Measurements from ENCODE around the gene RAX2. TPM values are rescaled to one million over a fixed set of nuclear protein-coding genes. Genes with fewer than 3 reads are reported as not detected.

RAX2 gene
- total and polyA plus RNA-seq, 2 of the 13 experiments (the other 11 are each of a cell fraction or from before 2014, with no cell fraction given) = not detected

DNA sequence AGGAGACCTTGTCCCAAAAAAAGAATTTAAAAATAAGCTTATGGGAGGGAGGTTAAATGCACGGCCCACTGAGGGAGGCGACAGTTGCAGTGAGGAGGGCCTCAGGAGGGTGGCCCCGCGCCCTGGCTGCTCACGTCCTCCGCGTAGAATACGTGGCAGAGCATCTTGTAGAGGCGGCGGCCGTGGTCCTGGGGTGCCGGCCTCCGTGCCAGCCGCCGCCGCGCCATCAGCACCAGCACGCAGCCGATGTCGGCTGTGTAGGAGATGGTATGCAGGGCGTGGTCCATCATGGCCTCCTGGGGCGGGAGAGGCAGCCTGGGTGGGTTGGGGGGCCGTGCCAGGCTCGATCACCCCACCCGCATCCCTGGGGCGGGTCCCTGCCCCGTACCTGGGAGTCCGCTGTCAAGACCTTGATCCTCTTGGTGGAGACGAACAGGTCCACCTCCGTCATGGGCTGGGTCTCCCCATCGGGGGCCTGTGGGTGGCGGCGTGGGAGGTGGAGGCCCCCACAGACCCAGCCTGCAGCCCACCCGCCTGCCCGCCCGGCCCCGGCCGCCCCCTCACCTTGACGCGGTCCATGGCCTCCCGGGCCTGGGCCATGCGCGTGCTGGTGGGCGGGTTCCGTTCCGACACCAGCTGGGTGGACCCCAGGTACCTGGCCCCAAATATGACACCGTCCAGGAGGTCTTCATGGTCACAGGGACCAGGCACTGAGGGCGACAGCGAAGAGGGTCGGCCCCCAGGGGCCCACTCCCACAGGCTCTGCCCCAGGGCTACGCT lies 18.2 kb downstream of the RAX2 start:
- no peak for FAIRE-seq
- TF ChIP-seq NBN (conservative IDR thresholded peaks at IDR 0.05) (no peak), ZNF781 (CRISPR knock-in tag; IDR thresholded peaks at IDR 0.05; ENCODE audit: borderline replicate concordance, not compliant biosample characterization) (no peak), HMG20B (CRISPR knock-in tag; conservative IDR thresholded peaks at IDR 0.05) (no peak), SIN3B (IDR thresholded peaks at IDR 0.05; ENCODE audit: low read length) (no peak), FIP1L1 (IDR thresholded peaks at IDR 0.05; ENCODE audit: borderline replicate concordance, insufficient read depth, low read depth, low read length) (no peak), CENPT (CRISPR knock-in tag; IDR thresholded peaks at IDR 0.05; ENCODE audit: low read depth) (no peak), ZNF709 (CRISPR knock-in tag; IDR thresholded peaks at IDR 0.05) (no peak), ZNF30 (CRISPR knock-in tag; IDR thresholded peaks at IDR 0.05) (no peak), TAF15 (IDR thresholded peaks at IDR 0.05; ENCODE audit: low read depth, low read length, poor library complexity, severe bottlenecking) (no peak)
- TF ChIP-seq, protein P1, sequence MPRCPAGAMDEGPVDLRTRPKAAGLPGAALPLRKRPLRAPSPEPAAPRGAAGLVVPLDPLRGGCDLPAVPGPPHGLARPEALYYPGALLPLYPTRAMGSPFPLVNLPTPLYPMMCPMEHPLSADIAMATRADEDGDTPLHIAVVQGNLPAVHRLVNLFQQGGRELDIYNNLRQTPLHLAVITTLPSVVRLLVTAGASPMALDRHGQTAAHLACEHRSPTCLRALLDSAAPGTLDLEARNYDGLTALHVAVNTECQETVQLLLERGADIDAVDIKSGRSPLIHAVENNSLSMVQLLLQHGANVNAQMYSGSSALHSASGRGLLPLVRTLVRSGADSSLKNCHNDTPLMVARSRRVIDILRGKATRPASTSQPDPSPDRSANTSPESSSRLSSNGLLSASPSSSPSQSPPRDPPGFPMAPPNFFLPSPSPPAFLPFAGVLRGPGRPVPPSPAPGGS (CRISPR knock-in tag; IDR thresholded peaks at IDR 0.05) = no peak
- no peak for DNase-seq (ENCODE audit: low spot score)
- in situ Hi-C loops (cut with HindIII; ENCODE audit: extremely low pct_ligation_motif_present, low pct_unique_long_range_greater_than_20kb) (no loop called here), intact Hi-C loops (cut with micrococcal nuclease; ENCODE audit: unreplicated experiment) (no loop called here)
- Histone ChIP-seq H3K79me2 (ENCODE audit: insufficient read depth, low read length) (no peaks in the 10 kb centered on the region), H3K4me1 (ENCODE audit: insufficient read depth, low read length) (no peaks in the 10 kb centered on the region), H3K4me3 (replicated peaks in 1 of 3; ENCODE audit: insufficient read depth in 1 of 3, low read depth in 2 of 3, low read length in 3 of 3) (no peak overlapping the region), H2AFZ (ENCODE audit: low read length) (no peak overlapping the region), H3K9me3 (ENCODE audit: low read length) (no peaks in the 10 kb centered on the region), H3K27ac (ENCODE audit: extremely low read length, insufficient read depth, low read length) (no peak overlapping the region), H3K4me2 (ENCODE audit: low read depth, low read length) (no peak overlapping the region), H4K20me1 (ENCODE audit: insufficient read depth, low read length) (no peaks in the 10 kb centered on the region), H3K36me3 (replicated peaks in 1 of 2; ENCODE audit: control insufficient read depth in 1 of 2, insufficient read depth in 2 of 2, low read length in 2 of 2) (peaks cover 0 to 4% of the 10 kb centered on the region in 2 experiments; a peak in 3 of 5 replicates), H3K9ac (ENCODE audit: insufficient read depth, low read depth, low read length) (no peak overlapping the region), H3K27me3 (ENCODE audit: control insufficient read depth in 1 of 2, insufficient read depth in 2 of 2, low read length in 2 of 2) (no peaks in the 10 kb centered on the region)
- ChIA-PET POLR2A (no interaction called here), CTCF (ENCODE audit: low intra/inter-chr PET ratio, low total read pairs) (no interaction called here)
- ATAC-seq = no peak
- 97% methylated on average over 33 of the region's 51 CpGs for WGBS (ENCODE audit: low lambda C conversion rate)
- no TSS peak for BruUV-seq (replicated peaks)
